ENCODE results near the gene ZBTB17.
A peak's percentile ranks its signal among the peaks of the same experiment; 100 is the strongest.

ZBTB17 gene

GRCh38 chr1:15998929-15999328, 23.0 kb upstream of the ZBTB17 start:
- no peak overlapping the region for H3K4me3 ChIP-seq (replicated peaks; ENCODE audit: low read depth, low read length)
- no peak for DNase-seq (ENCODE audit: low read depth)
- no peak for TF ChIP-seq CTCF (IDR thresholded peaks at IDR 0.05; ENCODE audit: low read length, missing control alignments)

- no peak overlapping the region for H3K4me3 ChIP-seq (replicated peaks; ENCODE audit: low read depth, low read length)
- TF ChIP-seq CTCF (IDR thresholded peaks at IDR 0.05; ENCODE audit: low read length, missing control alignments), result no peak
- DNase-seq (ENCODE audit: low read depth), result no peak
These were observed 21.9 kb upstream of the ZBTB17 start for GRCh38 chr1:15997637-15998280.

- no peak overlapping the region for H3K4me3 ChIP-seq (replicated peaks; ENCODE audit: low read depth, low read length)
- DNase-seq (ENCODE audit: low read depth), result no peak
- TF ChIP-seq CTCF (IDR thresholded peaks at IDR 0.05; ENCODE audit: low read length, missing control alignments), result no peak
These were observed 21.2 kb upstream of the ZBTB17 start for GRCh38 chr1:15997076-15997585.

- TF ChIP-seq CTCF (IDR thresholded peaks at IDR 0.05; ENCODE audit: low read length, missing control alignments), result peak; percentile 96
- no peak overlapping the region for H3K4me3 ChIP-seq (replicated peaks; ENCODE audit: low read depth, low read length)
- peak; percentile 78 for DNase-seq (ENCODE audit: low read depth)
These were observed 18.9 kb upstream of the ZBTB17 start for GRCh38 chr1:15994590-15995351.

- H3K4me3 ChIP-seq (replicated peaks; ENCODE audit: low read depth, low read length), result no peak overlapping the region
- TF ChIP-seq CTCF (IDR thresholded peaks at IDR 0.05; ENCODE audit: low read length, missing control alignments), result no peak
- DNase-seq (ENCODE audit: low read depth), result no peak
These were observed 18.2 kb upstream of the ZBTB17 start for GRCh38 chr1:15994081-15994480.

- no peak for TF ChIP-seq CTCF (IDR thresholded peaks at IDR 0.05; ENCODE audit: low read length, missing control alignments)
- H3K4me3 ChIP-seq (replicated peaks; ENCODE audit: low read depth, low read length), result no peak overlapping the region
- no peak for DNase-seq (ENCODE audit: low read depth)
These were observed 17.8 kb upstream of the ZBTB17 start for GRCh38 chr1:15993666-15994065.

Data from fibroblast of pulmonary artery (primary cell).